GM19043 (cell line): ENCODE results near the gene PNPLA6.

Source experiments
- ATAC-seq: cut with Tn5 transposase; IDR thresholded peaks from one replicate; pipeline ENCODE4 v1.9.1; 2021; ENCODE audit warnings: low read depth; ENCODE audit not compliant: unreplicated experiment

Gene PNPLA6

DNA sequence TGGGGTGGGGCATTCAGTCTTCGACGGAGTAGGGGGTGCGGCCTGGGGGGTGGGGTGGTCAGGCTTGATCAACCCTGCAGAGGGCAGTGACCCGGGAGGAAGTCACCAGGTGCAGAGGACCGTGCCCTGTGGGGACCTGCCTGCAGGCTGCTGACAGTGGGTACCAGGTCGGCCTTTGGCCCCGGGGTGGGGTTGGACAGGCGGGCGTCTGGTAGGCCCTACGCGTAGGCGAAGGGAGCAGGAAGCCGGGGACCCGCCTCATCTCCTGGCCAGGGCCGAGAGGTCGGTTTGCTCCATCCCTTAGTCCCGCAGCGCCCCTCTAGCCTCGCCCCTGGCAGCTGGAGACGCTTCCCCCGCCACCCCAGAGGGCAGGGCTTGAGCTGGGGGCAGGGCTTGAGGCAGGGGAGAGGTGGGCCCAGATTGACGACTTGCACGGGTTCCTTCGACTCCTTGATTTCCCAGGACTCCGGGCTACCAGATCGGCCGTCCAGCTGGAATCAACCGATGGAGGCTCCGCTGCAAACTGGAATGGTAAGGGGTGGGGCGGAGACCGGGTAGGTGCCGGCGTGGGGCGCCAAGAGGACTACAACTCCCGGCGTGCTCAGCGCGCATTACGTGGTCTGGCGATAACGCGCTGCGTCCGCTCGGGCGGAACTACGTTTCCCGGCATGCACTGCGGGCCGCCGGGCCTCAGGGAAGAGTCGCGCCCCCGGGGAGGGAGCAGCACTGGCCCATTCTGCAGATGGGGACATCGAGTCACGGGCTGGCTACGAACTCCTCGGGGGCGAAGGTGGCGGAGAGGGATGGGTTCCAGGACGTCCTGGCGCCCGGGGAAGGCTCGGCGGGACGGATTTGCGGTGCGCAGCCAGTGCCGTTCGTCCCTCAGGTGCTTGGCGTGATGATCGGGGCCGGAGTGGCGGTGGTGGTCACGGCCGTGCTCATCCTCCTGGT lies at the start of gene PNPLA6:
Gene PNPLA6, plus strand, starts transcription at position 671 of the 951 bp plus-strand sequence. Its CDS starts 72 bp downstream, at position 743.
- ATAC-seq, result peak; percentile 70

DNA sequence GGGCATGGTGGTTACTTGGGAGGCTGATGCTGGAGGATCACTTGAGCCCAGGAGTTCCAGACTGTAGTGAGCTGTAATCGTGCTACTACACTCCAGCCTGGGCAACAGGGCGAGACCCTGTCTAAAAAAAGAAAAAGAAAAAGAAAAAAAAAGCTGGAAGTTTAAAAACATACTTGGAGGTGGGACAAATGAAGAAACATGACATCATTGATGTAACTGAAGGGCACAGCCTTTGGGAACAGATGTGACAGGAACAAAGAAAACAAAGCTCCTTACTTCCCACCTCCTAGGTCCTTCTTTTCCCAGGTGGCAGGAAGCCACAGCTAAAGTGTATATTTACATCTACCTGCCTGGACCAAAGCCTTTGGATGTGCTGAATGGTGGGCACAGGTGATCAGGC lies 48.6 kb upstream of the PNPLA6 start:
- no peak for ATAC-seq

DNA sequence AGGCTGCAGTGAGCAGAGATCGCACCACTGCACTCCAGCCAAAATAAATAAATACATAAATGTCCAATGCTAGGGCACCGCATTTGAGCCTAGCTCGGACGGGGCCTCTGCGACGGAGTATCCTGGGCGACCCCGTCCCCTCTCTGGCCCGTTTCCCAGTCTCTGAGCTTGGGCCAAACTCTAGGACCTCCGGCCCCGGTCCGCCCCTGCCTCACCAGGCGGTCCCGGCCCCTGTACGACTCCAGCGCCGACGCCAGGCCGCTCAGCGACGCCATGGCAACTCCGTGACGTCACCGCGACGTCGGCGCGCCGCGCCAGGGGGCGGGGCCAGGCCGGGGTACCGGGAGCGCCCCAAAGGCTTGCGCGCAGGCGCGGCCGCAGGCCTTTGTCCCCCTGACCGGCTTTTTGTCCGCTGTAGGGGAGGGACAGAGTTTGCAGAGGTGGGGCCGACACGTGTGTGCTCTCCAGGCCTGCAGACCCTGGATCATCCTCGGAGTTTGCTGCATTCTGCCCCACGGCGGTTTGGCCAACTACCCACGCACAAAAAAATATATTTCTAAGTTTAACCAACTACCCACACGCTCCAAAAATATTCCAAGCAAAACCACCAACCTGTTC lies 46.7 kb upstream of the PNPLA6 start, which contains the start of gene PEX11G:
Gene PEX11G, minus strand, starts transcription at position 300 of the 618 bp plus-strand sequence. Its CDS starts 25 bp downstream, at position 275.
- no peak for ATAC-seq

DNA sequence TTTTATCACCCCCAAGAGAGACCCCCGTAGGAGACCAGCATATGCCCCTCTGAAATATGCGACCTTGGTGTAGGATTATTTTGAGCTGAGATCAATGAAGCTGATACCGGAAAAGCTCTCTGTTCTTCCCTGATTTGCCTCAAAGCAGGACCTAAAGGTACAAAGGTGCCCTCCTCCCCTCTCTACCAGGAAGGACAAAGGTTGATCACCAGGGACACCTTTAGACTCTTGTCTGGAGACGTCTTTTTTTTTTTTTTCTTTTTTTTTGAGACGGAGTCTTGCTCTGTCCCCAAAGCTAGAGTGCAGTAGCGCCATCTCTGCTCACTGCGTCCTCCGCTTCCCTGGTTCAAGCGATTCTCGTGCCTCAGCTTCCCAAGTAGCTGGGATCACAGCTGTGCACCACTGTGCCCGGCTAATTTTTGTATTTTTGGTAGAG lies 45.9 kb upstream of the PNPLA6 start:
- ATAC-seq, result no peak

DNA sequence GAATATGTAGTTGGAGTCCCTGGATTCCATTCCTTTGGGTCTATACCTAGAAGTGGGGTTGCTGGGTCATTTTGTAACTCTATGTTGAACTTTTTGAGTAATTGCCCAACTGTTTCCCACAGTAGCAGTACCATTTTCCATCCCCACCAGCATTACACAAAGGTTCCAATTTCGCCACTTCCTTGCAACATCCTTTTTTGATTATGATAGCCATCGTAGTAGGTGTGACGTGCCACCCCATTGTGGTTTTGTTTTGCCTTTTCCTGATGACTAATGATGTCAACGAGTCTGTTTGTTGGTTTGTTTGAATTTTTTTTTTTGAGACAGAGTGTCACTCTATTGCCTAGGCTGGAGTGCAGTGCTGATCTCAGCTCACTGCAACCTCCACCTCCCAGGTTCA lies 43.4 kb upstream of the PNPLA6 start:
- ATAC-seq, result no peak

DNA sequence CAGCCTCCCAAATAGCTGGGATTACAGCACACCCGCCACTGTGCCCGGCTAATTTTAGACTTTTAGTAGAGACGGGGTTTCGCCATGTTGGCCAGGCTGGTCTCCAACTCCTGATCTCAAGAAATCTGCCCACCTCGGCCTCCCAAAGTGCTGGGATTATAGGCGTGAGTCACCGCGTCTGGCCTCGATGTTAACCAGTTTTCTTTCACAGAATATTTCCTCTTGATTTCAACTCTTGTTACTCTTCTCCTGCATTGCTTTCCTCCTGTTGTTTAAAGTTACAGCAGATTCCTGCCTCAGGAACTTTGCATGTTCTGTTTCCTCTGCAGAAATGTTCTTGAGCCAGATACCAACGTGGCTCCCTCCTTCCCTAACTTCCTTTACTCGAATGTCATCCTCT lies 43.0 kb upstream of the PNPLA6 start:
- no peak for ATAC-seq

DNA sequence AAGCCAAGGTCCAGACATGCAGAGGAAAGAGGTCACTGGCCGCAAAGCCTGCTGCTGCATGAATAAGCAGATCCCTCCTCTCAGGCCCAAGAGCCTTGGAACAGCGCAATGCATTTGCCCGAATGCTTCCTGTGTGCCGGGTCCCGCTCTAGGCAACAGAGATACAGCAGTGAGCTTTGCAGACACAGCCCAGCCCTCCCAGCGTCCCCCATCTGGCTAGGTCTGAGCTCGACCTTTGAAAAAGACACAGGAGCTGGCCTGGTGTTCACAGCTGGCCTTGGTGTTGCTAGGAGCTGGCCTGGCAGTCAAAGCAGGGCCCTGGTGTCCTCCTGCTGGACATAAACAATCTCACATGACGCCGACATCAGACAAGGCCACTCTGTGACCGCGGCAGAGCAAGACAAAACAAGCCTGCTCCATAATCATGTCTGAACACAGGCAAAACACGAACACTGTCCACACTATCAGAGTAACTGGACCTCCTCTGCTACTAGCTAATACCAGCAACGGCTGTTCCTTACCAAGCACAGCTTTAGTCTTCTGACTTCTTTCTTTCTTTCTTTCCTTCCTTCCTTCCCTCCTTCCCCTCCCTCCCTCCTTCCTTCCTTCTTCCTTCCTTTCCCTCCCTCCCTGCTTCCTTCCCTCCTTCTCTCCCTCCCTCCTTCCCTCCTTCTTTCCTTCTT lies 41.0 kb upstream of the PNPLA6 start:
- ATAC-seq, result no peak

DNA sequence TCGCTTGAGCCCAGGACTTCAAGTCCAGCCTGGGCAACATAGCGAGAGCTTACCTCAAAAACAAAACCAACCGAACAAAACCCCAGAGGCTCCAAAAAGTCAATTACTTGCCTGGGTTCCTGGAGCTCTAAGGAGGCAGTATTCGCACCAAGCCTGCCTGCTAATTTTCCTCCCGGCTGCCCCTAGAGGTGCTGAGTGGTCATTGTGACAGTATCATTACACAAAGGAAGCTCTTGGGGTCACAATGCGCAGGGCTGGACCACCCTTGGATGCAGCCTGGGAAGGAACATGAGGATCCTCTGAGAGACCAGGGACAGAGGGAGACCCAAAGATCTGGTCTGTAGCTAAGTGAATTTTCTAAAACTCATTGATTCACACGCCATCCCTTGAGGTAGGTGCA lies 38.2 kb upstream of the PNPLA6 start:
- no peak for ATAC-seq

DNA sequence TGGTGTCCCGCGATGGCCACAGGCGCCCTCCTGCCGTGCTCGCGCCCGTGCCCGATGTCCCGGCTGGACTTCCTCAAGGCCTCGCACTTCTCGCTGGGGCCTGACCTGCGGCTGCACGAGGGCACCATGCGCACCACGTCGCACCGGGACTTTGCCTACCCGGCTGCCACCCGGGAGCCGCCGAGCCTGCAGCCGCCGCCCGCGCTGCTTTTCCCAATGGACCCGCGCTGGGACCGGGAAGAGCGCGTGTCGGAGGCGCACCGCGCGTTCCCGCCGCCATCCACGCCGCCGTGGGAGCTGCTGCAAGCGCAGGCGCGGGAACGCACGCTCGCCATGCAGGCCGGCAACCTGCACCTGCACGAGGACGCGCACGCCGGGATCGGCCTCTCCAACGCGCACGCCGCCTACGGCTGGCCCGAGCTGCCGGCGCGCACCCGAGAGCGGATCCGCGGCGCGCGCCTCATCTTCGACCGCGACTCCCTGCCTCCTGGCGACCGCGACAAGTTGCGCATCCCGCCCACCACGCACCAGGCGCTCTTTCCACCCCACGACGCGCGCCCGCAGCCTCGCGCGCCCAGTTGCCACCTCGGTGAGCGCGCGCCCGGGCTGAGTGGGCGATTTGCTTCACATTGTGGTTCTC lies 34.6 kb upstream of the PNPLA6 start:
- no peak for ATAC-seq

DNA sequence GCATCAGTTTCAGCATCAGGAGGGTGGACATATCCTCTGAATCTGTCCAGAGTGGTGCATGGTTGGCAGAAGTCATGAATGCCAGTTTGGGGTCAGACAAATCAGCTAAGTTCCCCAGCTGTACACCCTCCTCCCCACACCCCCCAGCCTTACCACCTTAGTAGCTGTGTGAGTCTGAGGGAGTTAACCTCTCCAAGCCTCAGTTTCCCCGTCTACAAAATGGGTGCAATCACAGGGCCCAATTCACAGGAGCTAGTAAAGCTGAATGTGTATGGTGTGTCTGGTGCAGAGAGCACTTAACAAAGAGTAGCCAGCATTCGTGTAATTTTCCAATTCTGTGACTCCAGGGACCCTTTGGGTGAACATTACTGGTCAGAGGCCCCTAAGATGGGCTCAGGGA lies 33.0 kb upstream of the PNPLA6 start:
- ATAC-seq, result no peak

DNA sequence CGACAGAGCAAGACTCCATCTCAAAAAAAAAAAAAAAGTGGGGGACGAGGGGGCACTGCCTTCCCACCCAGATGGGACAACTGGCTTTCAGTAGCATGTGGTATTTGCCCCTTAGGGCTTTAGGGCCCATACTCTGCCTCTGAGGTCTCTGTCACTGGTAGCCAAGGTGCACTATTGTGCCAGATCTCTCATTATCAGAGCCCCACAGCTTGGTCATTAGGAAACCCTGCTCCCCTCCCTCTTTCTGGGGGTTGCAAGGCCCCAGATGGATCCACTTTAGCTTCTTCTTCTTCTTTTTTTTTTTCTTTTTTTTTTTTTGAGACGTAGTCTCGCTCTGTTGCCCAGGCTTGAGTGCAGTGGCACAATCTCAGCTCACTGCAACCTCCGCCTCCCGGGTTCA lies 30.8 kb upstream of the PNPLA6 start:
- no peak for ATAC-seq

DNA sequence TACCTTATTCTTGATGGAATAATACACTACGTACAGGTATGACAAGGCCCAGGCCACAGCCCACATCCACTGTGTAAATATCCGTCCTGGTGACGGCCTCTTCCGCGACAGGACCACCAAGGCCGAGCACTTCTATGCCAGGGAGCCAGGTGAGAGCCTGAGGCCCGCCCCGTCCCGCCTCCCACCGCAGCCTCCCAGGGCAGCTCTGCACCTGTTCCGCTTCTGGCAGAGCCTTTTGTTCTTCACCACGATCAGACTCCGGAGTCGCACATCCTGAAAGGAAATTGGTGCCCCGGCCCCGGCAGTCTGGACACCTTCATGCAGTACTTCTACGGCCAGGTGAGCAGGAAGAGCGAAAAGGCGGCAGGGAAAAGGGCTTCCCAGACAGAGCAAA lies 30.2 kb upstream of the PNPLA6 start:
- no peak for ATAC-seq

DNA sequence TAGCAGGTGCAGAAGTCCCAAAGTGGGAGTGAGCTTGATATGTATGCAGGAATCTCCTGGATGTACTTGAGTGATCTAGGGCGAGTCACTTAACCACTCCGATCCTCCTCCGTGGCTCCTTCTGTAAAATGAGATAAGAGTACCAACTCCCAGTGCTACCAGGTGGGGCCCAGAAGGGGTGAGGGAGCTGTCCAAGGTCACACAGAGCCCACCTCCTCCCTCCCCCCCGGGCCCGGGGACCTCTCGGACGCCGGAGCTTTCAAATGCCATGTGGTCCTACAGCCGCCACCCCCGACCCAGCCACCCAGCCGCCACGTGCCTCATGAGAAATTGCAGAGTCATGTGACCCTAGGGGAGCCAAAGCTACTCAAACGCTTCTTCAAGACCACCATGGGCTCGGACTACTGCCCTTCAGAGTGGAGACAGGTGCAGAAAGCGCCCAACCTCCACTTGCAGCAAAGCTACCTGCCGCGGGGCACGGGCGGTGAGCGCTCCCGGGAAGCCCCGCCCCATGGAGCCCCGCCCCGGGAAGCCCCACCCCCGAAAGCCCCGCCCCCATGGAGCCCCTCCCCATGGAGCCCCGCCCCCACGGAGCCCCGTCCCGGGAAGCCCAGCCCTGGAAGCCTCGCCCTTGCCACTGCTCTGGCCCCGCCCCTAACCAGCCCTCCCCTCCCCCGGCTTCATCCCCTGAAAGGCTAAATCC lies 29.7 kb upstream of the PNPLA6 start:
- no peak for ATAC-seq

DNA sequence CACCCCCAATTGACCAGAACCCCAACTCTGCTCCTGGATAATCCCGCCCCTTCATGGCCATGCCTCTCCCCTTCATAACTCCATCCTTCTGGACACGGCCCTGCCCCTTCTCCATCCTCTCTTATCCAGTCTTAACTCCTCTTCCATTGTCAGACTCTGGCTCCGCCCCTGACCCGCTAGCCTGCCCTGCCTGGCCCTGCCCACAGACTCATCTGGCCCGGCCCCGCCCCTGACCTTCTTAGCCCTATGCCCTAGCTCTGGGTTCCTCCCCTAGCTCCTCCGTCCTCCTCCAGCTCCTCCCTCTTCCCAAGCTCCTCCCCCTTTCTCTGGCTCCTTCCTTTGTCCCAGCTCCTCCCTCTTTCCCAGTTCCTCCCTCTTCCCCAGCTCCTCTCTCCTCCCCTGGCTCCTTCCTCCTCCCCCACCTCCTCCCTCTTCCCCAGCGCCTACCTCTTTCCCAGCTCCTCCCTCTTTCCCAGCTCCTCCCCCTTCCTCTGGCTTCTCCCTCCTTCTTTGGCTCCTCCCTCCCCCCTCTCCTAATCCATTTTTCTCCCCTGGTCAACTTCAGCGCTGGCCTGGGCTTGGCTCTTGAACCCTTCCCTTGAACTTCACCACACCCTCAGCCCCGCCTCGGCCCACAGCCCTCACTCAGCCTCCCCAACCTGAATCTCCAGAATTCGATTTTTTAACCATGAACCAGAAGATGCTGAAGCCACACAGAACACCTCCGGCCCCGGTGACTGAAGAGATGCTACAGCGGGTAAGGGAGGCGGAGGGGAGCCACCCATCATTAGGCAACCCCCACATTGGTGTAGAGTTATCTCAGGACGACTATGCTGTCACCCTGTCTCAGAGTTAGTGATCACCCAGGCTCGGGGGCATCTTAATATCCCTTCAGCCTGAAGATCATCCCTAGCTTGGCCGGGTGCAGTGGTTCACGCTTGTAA lies 28.9 kb upstream of the PNPLA6 start:
- ATAC-seq, result no peak

DNA sequence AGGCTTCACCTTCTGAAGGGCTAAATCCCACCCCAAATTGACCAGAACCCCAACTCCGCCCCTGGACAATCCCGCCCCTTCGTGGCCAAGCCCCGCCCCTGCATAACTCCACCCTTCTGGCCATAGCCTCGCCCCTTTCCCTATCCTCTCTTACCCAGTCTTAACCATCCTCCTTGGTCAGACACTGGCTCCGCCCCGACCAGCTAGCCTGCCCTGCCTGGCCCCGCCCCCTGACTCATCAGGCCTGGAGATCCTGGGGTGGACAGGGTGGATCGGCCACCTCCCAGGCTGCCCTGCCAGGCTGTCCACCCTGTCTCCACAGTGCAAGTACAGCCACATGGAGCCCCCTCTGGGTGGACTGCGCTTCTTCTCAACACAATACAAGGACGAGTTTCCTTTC lies 27.6 kb upstream of the PNPLA6 start:
- ATAC-seq, result no peak

DNA sequence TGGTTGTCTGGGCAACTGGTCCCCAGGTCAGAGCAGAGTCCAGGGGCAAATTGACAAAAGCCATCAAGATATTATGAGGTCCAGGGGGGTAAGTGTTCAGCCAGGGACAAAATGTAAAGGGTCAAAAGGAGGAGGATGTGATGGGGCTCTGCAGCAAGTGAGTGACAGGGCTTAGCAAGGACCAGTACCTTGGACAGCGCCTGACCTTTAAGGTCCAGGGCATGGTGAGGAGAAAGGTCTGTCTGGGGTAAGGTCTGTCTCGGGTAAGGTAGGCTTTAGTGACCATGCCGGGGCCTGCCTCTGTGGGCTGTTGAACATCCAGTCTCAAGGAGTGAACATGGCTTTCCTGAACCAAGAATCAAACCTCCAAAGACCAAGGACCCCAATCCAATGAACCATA lies 25.9 kb upstream of the PNPLA6 start:
- no peak for ATAC-seq

DNA sequence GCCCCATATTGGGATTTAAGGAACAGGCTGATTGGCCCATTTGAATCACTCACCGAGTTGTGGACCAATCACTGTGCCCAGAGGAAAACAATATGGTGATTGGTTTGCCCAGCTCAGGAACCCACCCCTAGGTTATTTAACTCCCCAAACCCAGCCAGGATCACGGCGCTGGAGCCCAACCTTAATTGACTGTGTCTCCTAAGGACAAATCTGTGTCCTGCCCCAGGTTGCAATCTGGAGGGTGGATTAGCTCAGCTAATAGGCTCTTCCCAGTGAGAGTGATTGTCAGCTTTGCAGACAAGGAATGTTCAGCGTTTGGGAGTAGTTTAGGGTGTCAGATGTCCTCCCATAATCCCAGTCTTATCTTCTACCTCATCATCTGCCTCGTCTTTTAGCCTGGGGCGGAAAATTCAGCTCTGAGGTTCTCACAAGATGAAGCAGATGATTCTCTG lies 23.1 kb upstream of the PNPLA6 start:
- ATAC-seq, result no peak

DNA sequence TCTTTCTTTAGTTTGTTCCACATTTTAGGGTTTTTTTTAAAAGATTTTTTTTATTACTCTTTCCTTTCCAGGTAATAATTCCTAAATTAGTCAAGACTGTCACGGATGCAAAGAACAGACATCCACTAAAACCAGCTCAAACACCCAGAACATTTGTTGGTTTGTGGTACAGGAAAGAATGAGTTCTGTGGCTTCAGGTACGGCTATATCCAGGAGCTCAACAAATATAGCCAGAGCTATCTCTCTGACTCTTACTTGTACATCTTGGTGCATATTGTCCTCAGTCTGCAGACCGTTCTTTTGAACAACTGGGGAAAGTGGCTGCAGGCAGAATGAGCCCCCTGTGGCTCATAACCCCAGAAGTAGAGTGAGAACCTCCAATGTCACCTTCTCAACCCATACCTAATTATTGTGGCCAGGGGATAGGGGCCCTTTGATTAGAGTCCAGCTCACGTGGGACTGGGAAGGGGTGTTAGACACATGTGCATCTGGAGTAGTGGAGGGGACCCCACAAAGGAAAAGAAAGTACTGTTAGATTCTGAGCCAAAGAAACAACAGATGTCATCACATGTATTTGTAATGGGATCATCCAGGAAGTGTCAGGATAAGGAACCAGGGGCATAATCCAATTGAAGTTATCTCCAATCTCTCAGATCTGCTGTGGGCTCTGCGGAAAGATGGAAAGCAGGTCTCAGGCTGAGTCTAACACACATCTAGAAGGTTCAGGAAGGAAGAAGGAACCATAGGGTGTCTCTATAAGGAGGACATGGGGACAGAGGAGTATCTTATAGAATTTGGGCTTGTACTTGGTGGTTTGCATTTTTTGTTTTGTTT lies 21.5 kb upstream of the PNPLA6 start:
- no peak for ATAC-seq
